ENCODE data around the gene GFRA1. TPM values are rescaled to one million over a fixed set of nuclear protein-coding genes. Genes with fewer than 3 reads are reported as not detected.

GFRA1 gene
- polyA plus RNA-seq, 2 of the 4 experiments (the other 2 are of a cell fraction), result 4.0 to 9.5 TPM

DNA sequence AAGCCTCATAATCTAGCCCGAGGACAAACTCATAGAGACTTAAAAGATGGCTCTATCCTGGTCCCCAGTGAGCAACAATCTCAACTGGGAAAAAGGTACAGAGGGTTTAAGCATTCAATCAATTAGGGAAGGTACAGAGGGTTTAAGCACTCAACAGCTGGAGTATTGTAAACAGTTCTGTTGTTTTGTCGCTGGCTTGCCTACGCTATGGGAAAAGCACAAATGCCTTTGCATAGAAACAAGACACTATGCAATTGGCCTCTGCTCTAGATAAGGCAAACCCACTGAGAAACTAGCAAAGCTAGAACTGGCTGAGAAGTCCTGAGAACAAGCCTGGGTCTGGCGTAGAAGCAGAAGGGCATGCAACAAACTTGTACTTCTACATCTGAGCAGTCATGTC is 69.3 kb downstream of the GFRA1 start:
- FAIRE-seq (no peak), DNase-seq (ENCODE audit: low read depth in 1 of 2, low spot score in 1 of 2) (no peak), ATAC-seq (no peak)
- Histone ChIP-seq H3K4me2 (no peak overlapping the region), H3K4me1 (peaks cover 7% of the 10 kb centered on the region; the same call in 1 of the 3 replicates), H3K9me3 (no peaks in the 10 kb centered on the region; the same call in 2 of the 3 replicates), H3K27ac (no peak overlapping the region), H3K4me3 (no peak overlapping the region)
- no peak for TF ChIP-seq KDM5A (IDR thresholded peaks at IDR 0.05)
- no peak for TF ChIP-seq PHF8 (IDR thresholded peaks at IDR 0.05; ENCODE audit: borderline replicate concordance, low read depth)
- no peak for TF ChIP-seq ESRRA (IDR thresholded peaks at IDR 0.05; ENCODE audit: borderline replicate concordance, low read length)
- TF ChIP-seq RFX5 (IDR thresholded peaks at IDR 0.05), result no peak
- no peak for TF ChIP-seq ZC3H11A (IDR thresholded peaks at IDR 0.05)
- no peak for TF ChIP-seq BHLHE40 (IDR thresholded peaks at IDR 0.05; ENCODE audit: low read depth, low read length)
- no peak for TF ChIP-seq JUNB (IDR thresholded peaks at IDR 0.05)
- TF ChIP-seq, protein P1, sequence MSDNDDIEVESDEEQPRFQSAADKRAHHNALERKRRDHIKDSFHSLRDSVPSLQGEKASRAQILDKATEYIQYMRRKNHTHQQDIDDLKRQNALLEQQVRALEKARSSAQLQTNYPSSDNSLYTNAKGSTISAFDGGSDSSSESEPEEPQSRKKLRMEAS (IDR thresholded peaks at IDR 0.05), result no peak
- no peak for TF ChIP-seq EP300 (IDR thresholded peaks at IDR 0.05)
- no peak for TF ChIP-seq NR3C1 (IDR thresholded peaks at IDR 0.05)
- TF ChIP-seq NPAS2 (CRISPR knock-in tag; IDR thresholded peaks at IDR 0.05; ENCODE audit: borderline replicate concordance), result no peak
- TF ChIP-seq HOXB13 (CRISPR knock-in tag; IDR thresholded peaks at IDR 0.05; ENCODE audit: low read depth), result no peak
- no peak for TF ChIP-seq ZFP36 (IDR thresholded peaks at IDR 0.05; ENCODE audit: borderline replicate concordance, partially characterized antibody)
- TF ChIP-seq HEYL (CRISPR knock-in tag; IDR thresholded peaks at IDR 0.05), result no peak
- POLR2A ChIA-PET, result no interaction called here
- WGBS (ENCODE audit: missing lambda C conversion rate), result 72% methylated on average over 4 of the region's 4 CpGs
- CTCF ChIA-PET, result no interaction called here

DNA sequence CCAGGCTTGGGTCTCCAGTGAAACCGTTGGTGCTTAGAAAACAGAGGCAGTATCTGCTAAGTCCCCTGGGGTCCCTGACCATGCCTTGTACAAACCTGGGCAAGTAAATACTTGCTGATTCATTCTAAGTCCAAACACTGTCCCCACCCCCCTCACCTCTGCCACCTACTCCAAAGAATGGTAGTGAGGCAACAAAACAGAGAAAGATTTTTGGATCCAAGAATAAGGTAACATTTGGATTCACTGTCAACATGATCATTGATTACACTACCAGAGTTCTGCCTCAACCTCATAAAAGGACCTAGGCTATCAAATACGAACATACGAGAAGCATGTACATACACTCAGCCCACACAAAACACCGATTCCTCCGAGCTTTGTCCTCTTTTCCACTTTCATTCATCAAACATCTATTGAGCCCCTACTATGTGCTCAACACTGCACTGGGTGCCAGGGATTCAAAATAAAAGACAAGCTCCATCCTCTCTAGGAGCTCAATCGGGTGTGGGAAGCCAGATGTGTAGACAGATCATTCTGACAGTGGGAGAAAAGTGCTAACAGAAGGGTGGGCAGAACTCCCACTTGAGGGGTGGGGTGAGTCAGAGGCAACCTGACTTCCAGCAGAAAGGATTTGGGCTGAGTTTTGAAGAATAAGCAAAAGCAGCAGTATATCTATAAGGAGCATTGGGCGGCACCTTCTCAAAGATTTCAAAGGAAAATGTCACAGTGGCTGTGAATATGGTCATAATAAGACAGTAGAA is 71.2 kb downstream of the GFRA1 start:
- Histone ChIP-seq H3K9me3 (no peaks in the 10 kb centered on the region; the same call in 2 of the 3 replicates), H3K4me2 (no peak overlapping the region), H3K27ac (no peak overlapping the region), H3K4me3 (no peak overlapping the region), H3K4me1 (0 out of 3 replicates have a peak, but pooled peaks cover under 1% of the 10 kb centered on the region)
- CTCF ChIA-PET, result no interaction called here
- POLR2A ChIA-PET, result no interaction called here
- no peak for FAIRE-seq
- no peak for TF ChIP-seq RAD21 (conservative IDR thresholded peaks at IDR 0.05 in 1 of 2, IDR thresholded peaks at IDR 0.05 in 1 of 2)
- TF ChIP-seq HEYL (CRISPR knock-in tag; IDR thresholded peaks at IDR 0.05), result no peak
- TF ChIP-seq MAZ (IDR thresholded peaks at IDR 0.05; ENCODE audit: borderline replicate concordance, low read depth, low read length), result no peak
- TF ChIP-seq, protein P2, sequence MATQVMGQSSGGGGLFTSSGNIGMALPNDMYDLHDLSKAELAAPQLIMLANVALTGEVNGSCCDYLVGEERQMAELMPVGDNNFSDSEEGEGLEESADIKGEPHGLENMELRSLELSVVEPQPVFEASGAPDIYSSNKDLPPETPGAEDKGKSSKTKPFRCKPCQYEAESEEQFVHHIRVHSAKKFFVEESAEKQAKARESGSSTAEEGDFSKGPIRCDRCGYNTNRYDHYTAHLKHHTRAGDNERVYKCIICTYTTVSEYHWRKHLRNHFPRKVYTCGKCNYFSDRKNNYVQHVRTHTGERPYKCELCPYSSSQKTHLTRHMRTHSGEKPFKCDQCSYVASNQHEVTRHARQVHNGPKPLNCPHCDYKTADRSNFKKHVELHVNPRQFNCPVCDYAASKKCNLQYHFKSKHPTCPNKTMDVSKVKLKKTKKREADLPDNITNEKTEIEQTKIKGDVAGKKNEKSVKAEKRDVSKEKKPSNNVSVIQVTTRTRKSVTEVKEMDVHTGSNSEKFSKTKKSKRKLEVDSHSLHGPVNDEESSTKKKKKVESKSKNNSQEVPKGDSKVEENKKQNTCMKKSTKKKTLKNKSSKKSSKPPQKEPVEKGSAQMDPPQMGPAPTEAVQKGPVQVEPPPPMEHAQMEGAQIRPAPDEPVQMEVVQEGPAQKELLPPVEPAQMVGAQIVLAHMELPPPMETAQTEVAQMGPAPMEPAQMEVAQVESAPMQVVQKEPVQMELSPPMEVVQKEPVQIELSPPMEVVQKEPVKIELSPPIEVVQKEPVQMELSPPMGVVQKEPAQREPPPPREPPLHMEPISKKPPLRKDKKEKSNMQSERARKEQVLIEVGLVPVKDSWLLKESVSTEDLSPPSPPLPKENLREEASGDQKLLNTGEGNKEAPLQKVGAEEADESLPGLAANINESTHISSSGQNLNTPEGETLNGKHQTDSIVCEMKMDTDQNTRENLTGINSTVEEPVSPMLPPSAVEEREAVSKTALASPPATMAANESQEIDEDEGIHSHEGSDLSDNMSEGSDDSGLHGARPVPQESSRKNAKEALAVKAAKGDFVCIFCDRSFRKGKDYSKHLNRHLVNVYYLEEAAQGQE (IDR thresholded peaks at IDR 0.05), result no peak
- TF ChIP-seq POLR2A (IDR thresholded peaks at IDR 0.05; ENCODE audit: low read length), result no peak
- TF ChIP-seq TP53 (CRISPR knock-in tag; IDR thresholded peaks at IDR 0.05), result no peak
- TF ChIP-seq FOSB (CRISPR knock-in tag; IDR thresholded peaks at IDR 0.05), result no peak
- no peak for TF ChIP-seq ZNF302 (CRISPR knock-in tag; IDR thresholded peaks at IDR 0.05)
- no peak for TF ChIP-seq ESRRA (IDR thresholded peaks at IDR 0.05; ENCODE audit: borderline replicate concordance, low read length)
- TF ChIP-seq ZC3H11A (IDR thresholded peaks at IDR 0.05), result no peak
- no peak for TF ChIP-seq CBX2 (IDR thresholded peaks at IDR 0.05; ENCODE audit: borderline replicate concordance, low read depth)
- TF ChIP-seq PHF8 (IDR thresholded peaks at IDR 0.05; ENCODE audit: borderline replicate concordance, low read depth), result no peak
- no peak for TF ChIP-seq FOXS1 (CRISPR knock-in tag; IDR thresholded peaks at IDR 0.05)
- ATAC-seq, result no peak
- WGBS (ENCODE audit: missing lambda C conversion rate), result 72% methylated on average over 7 of the region's 7 CpGs
- DNase-seq (ENCODE audit: low read depth in 1 of 2, low spot score in 1 of 2), result no peak
